Measurements from ENCODE around the gene HDAC9. TPM values are rescaled to one million over a fixed set of nuclear protein-coding genes. Genes with fewer than 3 reads are reported as not detected.
A peak's percentile ranks its signal among the peaks of the same experiment; 100 is the strongest.

The HDAC9 gene
- total RNA-seq, 1 donor from 2014 or later: 27.6 TPM

DNA sequence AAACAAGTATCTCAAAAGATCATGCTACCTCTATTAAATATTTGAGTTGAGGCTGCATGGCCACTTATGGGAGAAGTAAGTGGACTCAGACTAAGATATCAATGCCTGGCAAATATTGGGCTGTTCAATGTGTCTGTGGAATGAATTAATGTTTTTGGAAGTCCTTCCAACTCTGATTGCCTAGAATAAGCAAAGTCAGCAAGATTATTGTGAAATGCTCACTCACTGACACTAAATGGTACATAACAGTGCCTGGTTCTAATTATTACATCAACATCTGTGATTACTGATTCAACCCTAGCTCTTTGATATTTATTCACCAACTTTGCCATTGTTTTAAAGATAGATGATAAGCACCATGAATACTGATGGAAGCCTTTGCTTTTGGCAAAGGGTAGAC lies 45.5 kb upstream of the HDAC9 start:
- DNase-seq (ENCODE audit: low read depth) (no peak), FAIRE-seq (peak; percentile 29)
- no peak overlapping the region for H3K4me2 ChIP-seq (ENCODE audit: low read length)
- H4K20me1 ChIP-seq (ENCODE audit: insufficient read depth, low read length): no peaks in the 10 kb centered on the region
- Mint-ChIP-seq H3K4me1 (ENCODE audit: low read depth, unreplicated experiment) (no peaks in the 10 kb centered on the region), H3K4me3 (ENCODE audit: unreplicated experiment) (no peak overlapping the region), H3K27ac (ENCODE audit: unreplicated experiment) (no peak overlapping the region), H3K36me3 (ENCODE audit: low read depth, unreplicated experiment) (no peaks in the 10 kb centered on the region), H3K9me3 (ENCODE audit: unreplicated experiment) (peaks cover 2% of the 10 kb centered on the region), H3K27me3 (ENCODE audit: low read depth, unreplicated experiment) (no peaks in the 10 kb centered on the region)
- H3K27ac ChIP-seq (ENCODE audit: low read depth, low read length): no peak overlapping the region
- no peaks in the 10 kb centered on the region for H3K9me3 ChIP-seq (ENCODE audit: insufficient read depth, low read depth, low read length)
- no peak overlapping the region for H2AFZ ChIP-seq (ENCODE audit: low read depth, low read length)
- no peaks in the 10 kb centered on the region for H3K79me2 ChIP-seq (ENCODE audit: insufficient read depth, low read length)
- H3K27me3 ChIP-seq (ENCODE audit: insufficient read depth, low read length): no peaks in the 10 kb centered on the region
- H3K9ac ChIP-seq (ENCODE audit: low read length): no peak overlapping the region
- H3K36me3 ChIP-seq (ENCODE audit: insufficient read depth, low read length): no peaks in the 10 kb centered on the region
- no peaks in the 10 kb centered on the region for H3K4me1 ChIP-seq (ENCODE audit: insufficient read depth, low read length)
- TF ChIP-seq EZH2 (IDR thresholded peaks at IDR 0.05; ENCODE audit: insufficient read depth, low read length): no peak
- TF ChIP-seq, protein P1, sequence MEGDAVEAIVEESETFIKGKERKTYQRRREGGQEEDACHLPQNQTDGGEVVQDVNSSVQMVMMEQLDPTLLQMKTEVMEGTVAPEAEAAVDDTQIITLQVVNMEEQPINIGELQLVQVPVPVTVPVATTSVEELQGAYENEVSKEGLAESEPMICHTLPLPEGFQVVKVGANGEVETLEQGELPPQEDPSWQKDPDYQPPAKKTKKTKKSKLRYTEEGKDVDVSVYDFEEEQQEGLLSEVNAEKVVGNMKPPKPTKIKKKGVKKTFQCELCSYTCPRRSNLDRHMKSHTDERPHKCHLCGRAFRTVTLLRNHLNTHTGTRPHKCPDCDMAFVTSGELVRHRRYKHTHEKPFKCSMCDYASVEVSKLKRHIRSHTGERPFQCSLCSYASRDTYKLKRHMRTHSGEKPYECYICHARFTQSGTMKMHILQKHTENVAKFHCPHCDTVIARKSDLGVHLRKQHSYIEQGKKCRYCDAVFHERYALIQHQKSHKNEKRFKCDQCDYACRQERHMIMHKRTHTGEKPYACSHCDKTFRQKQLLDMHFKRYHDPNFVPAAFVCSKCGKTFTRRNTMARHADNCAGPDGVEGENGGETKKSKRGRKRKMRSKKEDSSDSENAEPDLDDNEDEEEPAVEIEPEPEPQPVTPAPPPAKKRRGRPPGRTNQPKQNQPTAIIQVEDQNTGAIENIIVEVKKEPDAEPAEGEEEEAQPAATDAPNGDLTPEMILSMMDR (IDR thresholded peaks at IDR 0.05; ENCODE audit: insufficient read depth, low read depth, low read length): no peak
- no peak overlapping the region for H3K4me3 ChIP-seq (ENCODE audit: insufficient read depth, low read depth, low read length)

- no peaks in the 10 kb centered on the region for H3K27me3 Mint-ChIP-seq (ENCODE audit: low read depth, unreplicated experiment)
- Histone ChIP-seq H3K9ac (ENCODE audit: low read length) (no peak overlapping the region), H3K27me3 (ENCODE audit: insufficient read depth, low read length) (no peaks in the 10 kb centered on the region), H3K4me1 (ENCODE audit: insufficient read depth, low read length) (peaks cover 4% of the 10 kb centered on the region), H3K4me3 (ENCODE audit: insufficient read depth, low read depth, low read length) (no peak overlapping the region), H3K4me2 (ENCODE audit: low read length) (no peak overlapping the region), H3K36me3 (ENCODE audit: insufficient read depth, low read length) (no peaks in the 10 kb centered on the region), H3K79me2 (ENCODE audit: insufficient read depth, low read length) (no peaks in the 10 kb centered on the region), H3K9me3 (ENCODE audit: insufficient read depth, low read depth, low read length) (no peaks in the 10 kb centered on the region), H4K20me1 (ENCODE audit: insufficient read depth, low read length) (no peaks in the 10 kb centered on the region), H3K27ac (ENCODE audit: low read depth, low read length) (no peak overlapping the region), H2AFZ (ENCODE audit: low read depth, low read length) (no peak overlapping the region)
- TF ChIP-seq, protein P1 (IDR thresholded peaks at IDR 0.05; ENCODE audit: insufficient read depth, low read depth, low read length): no peak
- no peak for TF ChIP-seq EZH2 (IDR thresholded peaks at IDR 0.05; ENCODE audit: insufficient read depth, low read length)
- no peak overlapping the region for H3K27ac Mint-ChIP-seq (ENCODE audit: unreplicated experiment)
- FAIRE-seq: no peak
- no peak overlapping the region for H3K4me3 Mint-ChIP-seq (ENCODE audit: unreplicated experiment)
- no peak for DNase-seq (ENCODE audit: low read depth)
- no peaks in the 10 kb centered on the region for H3K36me3 Mint-ChIP-seq (ENCODE audit: low read depth, unreplicated experiment)
- no peaks in the 10 kb centered on the region for H3K4me1 Mint-ChIP-seq (ENCODE audit: low read depth, unreplicated experiment)
- H3K9me3 Mint-ChIP-seq (ENCODE audit: unreplicated experiment): peaks cover 2% of the 10 kb centered on the region
These were observed 39.9 kb upstream of the HDAC9 start for GRCh38 chr7:18455606-18456005.

DNA sequence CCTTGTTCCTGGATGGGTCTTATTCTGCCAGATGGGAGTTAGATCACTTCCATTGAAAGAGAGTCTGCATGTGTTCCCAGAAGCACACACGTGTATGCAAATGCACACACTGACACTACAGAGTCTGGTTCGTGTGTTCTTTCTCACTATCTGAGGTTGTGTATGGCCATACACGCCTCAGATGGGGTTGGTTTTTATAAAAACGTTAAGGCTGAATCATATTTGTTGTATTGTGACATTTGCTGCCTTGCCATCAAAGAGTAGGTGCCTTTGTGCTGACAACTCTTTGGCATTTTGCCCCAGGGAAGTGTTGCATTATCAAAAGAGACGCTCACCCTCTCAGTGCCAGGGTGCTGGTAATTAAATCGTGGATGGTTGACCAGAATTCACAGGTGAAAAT lies 37.7 kb upstream of the HDAC9 start:
- no peaks in the 10 kb centered on the region for H3K36me3 ChIP-seq (ENCODE audit: insufficient read depth, low read length)
- H3K27ac Mint-ChIP-seq (ENCODE audit: unreplicated experiment): no peak overlapping the region
- H3K36me3 Mint-ChIP-seq (ENCODE audit: low read depth, unreplicated experiment): no peaks in the 10 kb centered on the region
- no peaks in the 10 kb centered on the region for H4K20me1 ChIP-seq (ENCODE audit: insufficient read depth, low read length)
- no peak for FAIRE-seq
- H3K4me1 ChIP-seq (ENCODE audit: insufficient read depth, low read length): peaks cover 4% of the 10 kb centered on the region
- H2AFZ ChIP-seq (ENCODE audit: low read depth, low read length): peak overlapping the region; percentile 39
- no peak overlapping the region for H3K27ac ChIP-seq (ENCODE audit: low read depth, low read length)
- no peak for DNase-seq (ENCODE audit: low read depth)
- H3K27me3 ChIP-seq (ENCODE audit: insufficient read depth, low read length): no peaks in the 10 kb centered on the region
- H3K9ac ChIP-seq (ENCODE audit: low read length): no peak overlapping the region
- H3K4me2 ChIP-seq (ENCODE audit: low read length): no peak overlapping the region
- TF ChIP-seq EZH2 (IDR thresholded peaks at IDR 0.05; ENCODE audit: insufficient read depth, low read length): no peak
- H3K9me3 ChIP-seq (ENCODE audit: insufficient read depth, low read depth, low read length): no peaks in the 10 kb centered on the region
- H3K27me3 Mint-ChIP-seq (ENCODE audit: low read depth, unreplicated experiment): no peaks in the 10 kb centered on the region
- H3K79me2 ChIP-seq (ENCODE audit: insufficient read depth, low read length): no peaks in the 10 kb centered on the region
- H3K9me3 Mint-ChIP-seq (ENCODE audit: unreplicated experiment): no peaks in the 10 kb centered on the region
- H3K4me3 ChIP-seq (ENCODE audit: insufficient read depth, low read depth, low read length): no peak overlapping the region
- H3K4me1 Mint-ChIP-seq (ENCODE audit: low read depth, unreplicated experiment): no peaks in the 10 kb centered on the region
- no peak overlapping the region for H3K4me3 Mint-ChIP-seq (ENCODE audit: unreplicated experiment)

Data from astrocyte (in vitro differentiated cells and primary cell).